ENCODE data around the gene TLR9.

Gene TLR9

GRCh38 chr3:52216585-52217408 lies 8.6 kb downstream of the TLR9 start:
- DNase-seq (ENCODE audit: low read depth): no peak

GRCh38 chr3:52215351-52215750 lies 10.1 kb downstream of the TLR9 start:
- no peak for DNase-seq (ENCODE audit: low read depth)

DNA sequence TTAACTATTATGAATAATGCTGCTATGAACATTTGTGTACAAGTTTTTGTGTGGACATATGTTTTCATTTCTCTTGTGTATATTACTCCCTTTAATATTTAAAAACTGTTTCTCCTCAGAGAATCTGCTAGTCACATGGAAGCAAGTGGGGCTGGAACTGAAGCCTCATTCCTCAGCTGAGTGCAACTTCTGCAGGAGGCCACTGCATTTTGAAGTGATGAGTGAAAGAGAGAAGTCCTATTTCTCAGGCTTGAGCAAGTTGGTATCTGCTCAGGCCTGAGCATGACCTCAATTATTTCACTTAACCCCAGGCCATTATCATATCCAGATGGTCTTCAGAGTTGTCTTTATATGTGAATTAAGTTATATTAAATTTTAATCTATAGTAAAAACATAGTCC lies 11.5 kb downstream of the TLR9 start:
- DNase-seq (ENCODE audit: low read depth): no peak

DNA sequence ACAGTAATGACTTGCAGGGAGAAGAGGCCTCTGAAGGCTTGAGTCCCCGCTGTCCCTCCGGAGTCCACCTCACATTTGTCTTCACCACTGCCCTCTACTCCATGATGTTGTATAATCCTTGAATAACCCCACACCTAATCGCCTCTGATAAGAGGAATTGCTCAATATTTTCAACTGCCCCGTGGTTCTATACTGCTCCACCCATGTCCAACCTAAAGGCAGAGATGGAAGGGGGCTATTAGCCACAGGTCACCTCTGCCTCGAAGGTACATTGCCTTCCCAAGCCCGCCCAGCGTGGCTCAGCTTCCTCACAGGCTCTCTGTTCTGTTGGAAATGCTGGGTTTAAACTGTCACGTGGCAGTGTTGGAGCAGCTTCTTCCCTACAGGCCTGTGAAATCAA lies 12.4 kb downstream of the TLR9 start:
- DNase-seq (ENCODE audit: low read depth): no peak

DNA sequence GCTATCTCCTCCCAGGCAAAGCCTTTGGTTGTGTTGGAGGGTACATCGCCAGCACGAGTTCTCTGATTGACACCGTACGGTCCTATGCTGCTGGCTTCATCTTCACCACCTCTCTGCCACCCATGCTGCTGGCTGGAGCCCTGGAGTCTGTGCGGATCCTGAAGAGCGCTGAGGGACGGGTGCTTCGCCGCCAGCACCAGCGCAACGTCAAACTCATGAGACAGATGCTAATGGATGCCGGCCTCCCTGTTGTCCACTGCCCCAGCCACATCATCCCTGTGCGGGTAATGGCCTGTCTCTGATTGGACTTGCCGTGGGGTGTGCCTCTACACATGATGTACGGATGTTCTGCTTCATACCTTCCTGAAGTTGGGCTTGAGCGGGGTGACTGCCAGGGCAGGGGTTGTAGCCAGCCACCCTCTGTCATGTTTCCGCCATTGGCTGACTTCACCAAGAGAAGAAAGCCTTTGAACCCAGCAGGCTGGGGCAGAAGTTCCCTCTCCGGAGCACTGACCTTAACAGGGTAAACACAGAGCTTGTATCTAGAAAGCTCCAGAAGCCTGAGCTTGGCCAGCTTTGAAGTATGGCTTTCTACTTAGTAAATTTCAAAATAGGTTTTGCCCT lies 14.1 kb downstream of the TLR9 start:
- DNase-seq (ENCODE audit: low read depth): no peak

GRCh38 chr3:52210550-52211046 lies 14.8 kb downstream of the TLR9 start:
- DNase-seq (ENCODE audit: low read depth): no peak

- DNase-seq (ENCODE audit: low read depth): no peak
Observed at GRCh38 chr3:52210037-52210436, 15.4 kb downstream of the TLR9 start.

DNA sequence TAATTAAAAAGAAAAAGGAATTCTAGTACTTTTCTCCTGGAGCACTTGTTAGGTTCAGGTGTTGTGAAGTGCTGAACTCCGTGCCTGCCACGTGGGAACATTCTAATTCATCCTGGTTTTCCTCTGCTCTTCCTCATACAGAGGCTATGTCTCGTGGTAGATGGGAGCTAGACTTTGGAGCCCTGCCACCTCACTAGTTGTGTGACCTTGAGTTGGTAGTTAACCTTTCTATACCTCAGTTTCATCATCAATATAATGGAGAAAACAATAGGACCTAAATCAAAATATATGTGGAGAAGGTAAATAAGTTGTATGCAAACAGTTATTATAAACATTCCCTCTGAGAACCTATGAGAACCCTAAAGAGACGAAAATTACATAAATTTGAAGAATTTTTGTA lies 16.9 kb downstream of the TLR9 start:
- DNase-seq (ENCODE audit: low read depth): no peak

DNA sequence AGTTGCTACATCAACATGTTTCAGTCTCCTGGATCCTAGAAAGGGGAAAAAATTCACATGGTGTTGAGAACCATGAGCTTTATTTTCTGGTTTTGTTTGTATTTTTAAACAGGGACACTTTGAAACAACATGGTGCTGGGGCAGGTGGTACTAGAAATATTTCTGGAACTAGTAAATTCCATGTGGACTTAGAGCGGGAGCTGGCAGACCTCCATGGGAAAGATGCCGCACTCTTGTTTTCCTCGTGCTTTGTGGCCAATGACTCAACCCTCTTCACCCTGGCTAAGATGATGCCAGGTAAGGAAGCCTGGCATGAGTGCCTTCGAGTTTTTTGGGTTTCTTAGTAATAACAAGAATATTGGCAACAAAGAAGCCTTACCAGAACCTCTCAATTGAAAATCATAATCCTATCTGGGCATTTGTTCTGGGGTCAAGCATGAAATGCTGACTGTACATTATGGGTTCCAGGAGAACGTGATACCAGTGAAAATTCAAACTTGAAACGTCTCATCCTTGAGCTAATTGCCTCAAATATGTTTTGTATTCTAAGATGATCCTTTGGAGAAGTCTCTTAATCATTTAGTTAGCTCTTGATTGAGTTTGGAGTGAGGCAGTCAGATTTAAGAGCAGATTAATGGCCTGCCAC lies 19.6 kb downstream of the TLR9 start:
- DNase-seq (ENCODE audit: low read depth): no peak

DNA sequence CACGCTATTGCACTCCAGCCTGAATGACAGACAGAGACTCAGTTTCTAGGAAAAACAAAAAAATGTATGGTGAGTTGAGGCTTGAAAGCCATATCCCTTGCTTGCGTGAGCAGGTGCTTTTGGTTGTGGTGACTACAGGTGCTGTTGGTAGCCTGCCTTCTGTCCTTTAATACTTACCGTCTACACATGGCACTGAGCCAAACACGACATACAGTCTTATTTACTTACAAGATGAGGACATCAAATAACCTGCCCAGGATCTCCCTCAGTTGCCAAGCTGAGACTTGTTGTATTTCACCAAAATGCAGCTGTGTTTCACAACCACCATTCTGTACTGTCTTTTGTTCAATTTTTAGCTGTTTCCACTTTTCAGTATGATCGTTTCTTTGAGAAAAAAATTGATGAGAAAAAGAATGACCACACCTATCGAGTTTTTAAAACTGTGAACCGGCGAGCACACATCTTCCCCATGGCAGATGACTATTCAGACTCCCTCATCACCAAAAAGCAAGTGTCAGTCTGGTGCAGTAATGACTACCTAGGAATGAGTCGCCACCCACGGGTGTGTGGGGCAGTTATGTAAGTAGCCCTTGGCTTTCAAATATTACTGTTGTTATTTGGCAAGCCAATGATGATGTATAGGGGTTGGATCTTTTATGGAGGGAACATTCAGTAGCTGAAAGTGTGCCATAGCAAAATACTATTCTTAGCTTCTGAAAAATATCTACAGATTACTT lies 20.9 kb downstream of the TLR9 start:
- no peak for DNase-seq (ENCODE audit: low read depth)

DNA sequence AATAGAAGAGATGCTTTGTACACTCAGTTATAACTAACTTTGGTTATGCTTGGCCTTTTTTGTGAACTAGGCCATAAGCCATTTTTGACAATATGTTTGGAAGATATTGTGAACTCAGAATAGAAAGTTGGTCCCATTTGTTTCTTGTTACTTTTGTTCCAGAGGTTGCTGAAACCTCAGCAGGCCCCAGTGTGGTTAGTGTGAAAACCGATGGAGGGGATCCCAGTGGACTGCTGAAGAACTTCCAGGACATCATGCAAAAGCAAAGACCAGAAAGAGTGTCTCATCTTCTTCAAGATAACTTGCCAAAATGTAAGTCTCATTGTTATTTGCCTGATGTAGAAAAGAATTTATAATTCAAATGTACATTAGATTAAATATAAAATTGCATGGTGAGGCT lies 21.7 kb downstream of the TLR9 start:
- no peak for DNase-seq (ENCODE audit: low read depth)

- no peak for DNase-seq (ENCODE audit: low read depth)
Observed at GRCh38 chr3:52202384-52203077, 22.9 kb downstream of the TLR9 start.

DNA sequence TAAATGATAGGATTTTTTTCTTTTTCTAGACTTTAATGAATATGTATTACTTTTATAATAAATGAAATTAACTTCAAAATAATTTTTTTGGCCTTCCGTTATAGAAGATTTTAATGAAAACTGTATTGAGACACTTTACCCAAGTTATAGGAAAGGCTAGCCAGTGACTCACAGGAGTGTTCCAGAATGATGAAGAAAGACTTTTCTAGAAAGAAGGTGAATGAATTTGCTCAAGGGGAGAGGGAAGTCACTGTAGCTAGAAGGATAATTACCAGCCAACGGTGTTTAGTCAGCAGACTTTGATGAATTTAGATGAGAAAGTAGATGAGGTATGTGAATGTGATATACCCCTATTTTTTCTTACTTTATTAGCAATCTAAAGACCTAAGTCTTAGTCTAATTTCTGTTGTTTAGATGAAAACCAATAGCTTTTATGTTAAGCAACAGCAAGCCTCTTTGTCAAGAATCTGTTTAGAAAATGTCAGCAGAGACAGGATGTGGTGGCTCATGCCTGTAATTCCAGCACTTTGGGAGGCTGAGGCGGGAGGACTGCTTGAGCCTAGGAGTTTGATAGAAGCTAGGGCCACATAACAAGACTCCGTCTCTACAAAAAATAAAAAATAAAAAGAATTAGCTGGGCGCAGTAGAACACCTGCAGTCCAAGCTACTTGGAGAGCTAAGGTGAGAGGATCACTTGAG lies 24.3 kb downstream of the TLR9 start:
- no peak for DNase-seq (ENCODE audit: low read depth)

DNA sequence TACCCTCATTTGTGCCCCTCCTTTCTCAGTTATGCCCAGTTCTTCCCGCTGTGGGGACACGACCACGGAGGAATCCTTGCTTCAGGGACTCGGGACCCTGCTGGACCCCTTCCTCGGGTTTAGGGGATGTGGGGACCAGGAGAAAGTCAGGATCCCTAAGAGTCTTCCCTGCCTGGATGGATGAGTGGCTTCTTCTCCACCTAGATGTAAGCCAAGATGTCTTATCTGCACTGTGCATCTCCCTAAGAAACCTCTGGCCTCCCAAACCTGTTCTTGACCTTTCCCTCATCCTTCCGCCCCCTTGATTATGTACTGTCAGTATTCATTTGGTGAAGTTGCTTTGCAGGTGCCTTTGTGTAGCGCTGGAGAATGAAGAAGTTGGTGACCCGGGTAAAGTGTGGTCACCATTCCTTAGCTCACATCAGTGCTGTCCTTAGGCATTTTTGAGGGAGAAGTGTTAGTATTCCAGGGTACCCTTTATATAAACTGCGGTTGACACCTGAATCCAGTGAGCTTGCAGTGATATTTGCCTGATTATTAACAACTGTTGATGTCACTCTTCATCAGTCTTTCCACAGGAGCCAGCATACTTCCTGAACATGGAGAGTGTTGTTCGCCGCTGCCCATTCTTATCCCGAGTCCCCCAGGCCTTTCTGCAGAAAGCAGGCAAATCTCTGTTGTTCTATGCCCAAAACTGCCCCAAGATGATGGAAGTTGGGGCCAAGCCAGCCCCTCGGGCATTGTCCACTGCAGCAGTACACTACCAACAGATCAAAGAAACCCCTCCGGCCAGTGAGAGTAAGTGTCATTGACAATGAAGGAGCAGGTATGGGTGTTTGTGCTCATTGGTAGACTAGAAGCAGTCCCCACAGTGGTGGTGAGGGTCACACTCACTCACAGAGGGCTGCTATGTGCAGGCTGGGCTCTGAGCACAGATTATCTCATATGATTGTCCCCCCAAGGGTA lies 26.5 kb downstream of the TLR9 start:
- no peak for DNase-seq (ENCODE audit: low read depth)

- peak; percentile 91 for DNase-seq (ENCODE audit: low read depth)
Observed at GRCh38 chr3:52197842-52198625, 27.4 kb downstream of the TLR9 start, which contains the start of gene ALAS1. TSS of gene ALAS1 (plus strand) at chr3:52198160. CDS start at chr3:52199242, 1,082 bp downstream.

- no peak for DNase-seq (ENCODE audit: low read depth)
Observed at GRCh38 chr3:52197499-52197841, 28.0 kb downstream of the TLR9 start.

DNA sequence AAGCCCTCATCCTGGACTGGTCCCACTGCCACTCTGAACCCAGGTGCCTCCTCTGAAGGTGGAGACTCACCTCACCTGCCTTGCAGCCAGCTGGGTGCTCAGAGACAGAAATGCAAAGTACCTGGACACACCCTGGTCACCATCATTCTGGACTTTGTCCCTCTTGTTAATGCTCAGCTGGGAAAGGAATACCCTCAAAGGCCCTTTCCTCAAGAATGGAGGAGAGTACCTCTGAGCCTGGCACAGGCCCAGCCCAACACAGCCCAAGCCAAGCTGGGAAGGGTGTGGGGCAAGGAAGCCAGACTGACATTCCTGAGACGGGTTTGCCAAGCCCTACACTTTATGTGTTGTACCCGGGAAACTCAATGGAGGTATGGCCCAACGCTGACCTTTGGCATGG lies 28.5 kb downstream of the TLR9 start:
- no peak for DNase-seq (ENCODE audit: low read depth)

- no peak for DNase-seq (ENCODE audit: low read depth)
Observed at GRCh38 chr3:52195823-52196331, 29.6 kb downstream of the TLR9 start.

- DNase-seq (ENCODE audit: low read depth): no peak
Observed at GRCh38 chr3:52195291-52195597, 30.2 kb downstream of the TLR9 start.
